NCI-H2196 (cell line): ENCODE data around the gene SEPTIN1.
A peak's percentile ranks its signal among the peaks of the same experiment; 100 is the strongest.
"Not testable (repeated sequence)": the region's sequence is repeated elsewhere in the genome, so short reads cannot be mapped to it uniquely, and the experiment has no call there.

Experiments used
- DNase-seq: peaks from one replicate; lab custom pipeline; 2025; ENCODE audit not compliant: unreplicated experiment; lab: John Stamatoyannopoulos, UW

The SEPTIN1 gene

GRCh38 chr16:30401768-30402425 lies 19.5 kb upstream of the SEPTIN1 start:
- DNase-seq: no peak

- no peak for DNase-seq
Observed at GRCh38 chr16:30399435-30400186, 17.2 kb upstream of the SEPTIN1 start.

- no peak for DNase-seq
Observed at GRCh38 chr16:30398661-30399434, 16.5 kb upstream of the SEPTIN1 start.

- DNase-seq: no peak
Observed at GRCh38 chr16:30397776-30398660, 15.7 kb upstream of the SEPTIN1 start.

GRCh38 chr16:30397056-30397455 lies 14.7 kb upstream of the SEPTIN1 start:
- DNase-seq: no peak

- DNase-seq: not testable (repeated sequence)
Observed at GRCh38 chr16:30396627-30397026, 14.3 kb upstream of the SEPTIN1 start.

- DNase-seq: no peak
Observed at GRCh38 chr16:30395992-30396585, 13.7 kb upstream of the SEPTIN1 start.

GRCh38 chr16:30395155-30395991 lies 13.0 kb upstream of the SEPTIN1 start, which contains the start of gene ZNF48:
TSS of gene ZNF48 (plus strand) at chr16:30395420. CDS start at chr16:30395795, 375 bp downstream.
- peak; percentile 90 for DNase-seq

GRCh38 chr16:30394592-30395154 lies 12.3 kb upstream of the SEPTIN1 start:
- no peak for DNase-seq

GRCh38 chr16:30383521-30383920 lies 1.2 kb upstream of the SEPTIN1 start:
- no peak for DNase-seq

- no peak for DNase-seq
Observed at GRCh38 chr16:30381291-30382041, 895 bp downstream of the SEPTIN1 start.

- DNase-seq: no peak
Observed at GRCh38 chr16:30380803-30381208, 1.6 kb downstream of the SEPTIN1 start.

- no peak for DNase-seq
Observed at GRCh38 chr16:30380072-30380802, 2.1 kb downstream of the SEPTIN1 start.

GRCh38 chr16:30379158-30379783 lies 3.1 kb downstream of the SEPTIN1 start:
- no peak for DNase-seq

GRCh38 chr16:30378236-30379157 lies 3.9 kb downstream of the SEPTIN1 start:
- DNase-seq: peak; percentile 99

GRCh38 chr16:30377812-30378235 lies 4.5 kb downstream of the SEPTIN1 start:
- DNase-seq: peak; percentile 88
